ENCODE measurements around the gene DNM3.

The DNM3 gene

GRCh38 chr1:171940368-171940767, 99.1 kb downstream of the DNM3 start:
- no peak for ATAC-seq
- TF ChIP-seq CSRNP3 (CRISPR knock-in tag; IDR thresholded peaks at IDR 0.05) (no peak), ISL1 (CRISPR knock-in tag; IDR thresholded peaks at IDR 0.05) (no peak), ZFP30 (CRISPR knock-in tag; IDR thresholded peaks at IDR 0.05) (no peak), ARNTL (CRISPR knock-in tag; IDR thresholded peaks at IDR 0.05; ENCODE audit: borderline replicate concordance, low read depth) (no peak), ZNF565 (CRISPR knock-in tag; conservative IDR thresholded peaks at IDR 0.05; ENCODE audit: low read depth) (no peak), POU6F1 (CRISPR knock-in tag; IDR thresholded peaks at IDR 0.05; ENCODE audit: borderline replicate concordance, low read depth) (no peak), GLIS3 (CRISPR knock-in tag; IDR thresholded peaks at IDR 0.05) (no peak)
- TF ChIP-seq, protein P1, sequence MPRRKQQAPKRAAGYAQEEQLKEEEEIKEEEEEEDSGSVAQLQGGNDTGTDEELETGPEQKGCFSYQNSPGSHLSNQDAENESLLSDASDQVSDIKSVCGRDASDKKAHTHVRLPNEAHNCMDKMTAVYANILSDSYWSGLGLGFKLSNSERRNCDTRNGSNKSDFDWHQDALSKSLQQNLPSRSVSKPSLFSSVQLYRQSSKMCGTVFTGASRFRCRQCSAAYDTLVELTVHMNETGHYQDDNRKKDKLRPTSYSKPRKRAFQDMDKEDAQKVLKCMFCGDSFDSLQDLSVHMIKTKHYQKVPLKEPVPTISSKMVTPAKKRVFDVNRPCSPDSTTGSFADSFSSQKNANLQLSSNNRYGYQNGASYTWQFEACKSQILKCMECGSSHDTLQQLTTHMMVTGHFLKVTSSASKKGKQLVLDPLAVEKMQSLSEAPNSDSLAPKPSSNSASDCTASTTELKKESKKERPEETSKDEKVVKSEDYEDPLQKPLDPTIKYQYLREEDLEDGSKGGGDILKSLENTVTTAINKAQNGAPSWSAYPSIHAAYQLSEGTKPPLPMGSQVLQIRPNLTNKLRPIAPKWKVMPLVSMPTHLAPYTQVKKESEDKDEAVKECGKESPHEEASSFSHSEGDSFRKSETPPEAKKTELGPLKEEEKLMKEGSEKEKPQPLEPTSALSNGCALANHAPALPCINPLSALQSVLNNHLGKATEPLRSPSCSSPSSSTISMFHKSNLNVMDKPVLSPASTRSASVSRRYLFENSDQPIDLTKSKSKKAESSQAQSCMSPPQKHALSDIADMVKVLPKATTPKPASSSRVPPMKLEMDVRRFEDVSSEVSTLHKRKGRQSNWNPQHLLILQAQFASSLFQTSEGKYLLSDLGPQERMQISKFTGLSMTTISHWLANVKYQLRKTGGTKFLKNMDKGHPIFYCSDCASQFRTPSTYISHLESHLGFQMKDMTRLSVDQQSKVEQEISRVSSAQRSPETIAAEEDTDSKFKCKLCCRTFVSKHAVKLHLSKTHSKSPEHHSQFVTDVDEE (CRISPR knock-in tag; IDR thresholded peaks at IDR 0.05) = no peak
- TF ChIP-seq, protein P2, sequence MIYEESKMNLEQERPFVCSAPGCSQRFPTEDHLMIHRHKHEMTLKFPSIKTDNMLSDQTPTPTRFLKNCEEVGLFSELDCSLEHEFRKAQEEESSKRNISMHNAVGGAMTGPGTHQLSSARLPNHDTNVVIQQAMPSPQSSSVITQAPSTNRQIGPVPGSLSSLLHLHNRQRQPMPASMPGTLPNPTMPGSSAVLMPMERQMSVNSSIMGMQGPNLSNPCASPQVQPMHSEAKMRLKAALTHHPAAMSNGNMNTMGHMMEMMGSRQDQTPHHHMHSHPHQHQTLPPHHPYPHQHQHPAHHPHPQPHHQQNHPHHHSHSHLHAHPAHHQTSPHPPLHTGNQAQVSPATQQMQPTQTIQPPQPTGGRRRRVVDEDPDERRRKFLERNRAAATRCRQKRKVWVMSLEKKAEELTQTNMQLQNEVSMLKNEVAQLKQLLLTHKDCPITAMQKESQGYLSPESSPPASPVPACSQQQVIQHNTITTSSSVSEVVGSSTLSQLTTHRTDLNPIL (CRISPR knock-in tag; IDR thresholded peaks at IDR 0.05; ENCODE audit: low read depth) = no peak

DNA sequence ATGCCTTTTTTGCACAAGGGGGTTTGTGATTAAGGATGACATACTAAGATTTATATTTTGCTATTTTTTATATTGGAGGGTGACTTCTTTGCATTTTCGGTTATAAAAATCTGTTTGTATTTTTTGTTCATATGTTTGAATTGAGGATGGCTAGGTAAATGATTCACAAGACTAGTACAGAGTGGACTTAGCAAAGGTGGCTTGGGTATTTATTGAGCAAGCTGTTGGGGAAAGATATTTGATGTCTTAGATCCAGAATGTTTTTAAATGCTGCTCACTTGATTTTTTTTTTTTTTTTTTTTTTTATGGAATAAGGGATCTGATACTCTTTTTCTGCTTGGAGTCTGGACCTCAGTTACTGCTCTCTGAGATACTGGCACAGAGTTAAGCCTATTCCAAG, 100.6 kb downstream of the DNM3 start:
- ATAC-seq = no peak
- TF ChIP-seq ZFP3 (CRISPR knock-in tag; IDR thresholded peaks at IDR 0.05) (no peak), SNAI2 (CRISPR knock-in tag; IDR thresholded peaks at IDR 0.05) (no peak), ZC3H10 (CRISPR knock-in tag; IDR thresholded peaks at IDR 0.05) (no peak), GLIS3 (CRISPR knock-in tag; IDR thresholded peaks at IDR 0.05) (no peak), CSDC2 (CRISPR knock-in tag; IDR thresholded peaks at IDR 0.05) (no peak), TCF4 (CRISPR knock-in tag; IDR thresholded peaks at IDR 0.05; ENCODE audit: borderline replicate concordance) (no peak), POU6F1 (CRISPR knock-in tag; IDR thresholded peaks at IDR 0.05; ENCODE audit: borderline replicate concordance, low read depth) (no peak), ESRRG (CRISPR knock-in tag; IDR thresholded peaks at IDR 0.05) (no peak), ZNF8 (CRISPR knock-in tag; IDR thresholded peaks at IDR 0.05) (no peak), BACH2 (CRISPR knock-in tag; IDR thresholded peaks at IDR 0.05; ENCODE audit: borderline replicate concordance) (no peak), OSR1 (CRISPR knock-in tag; IDR thresholded peaks at IDR 0.05) (no peak), ZNF70 (CRISPR knock-in tag; IDR thresholded peaks at IDR 0.05) (no peak), ZFP30 (CRISPR knock-in tag; IDR thresholded peaks at IDR 0.05) (no peak)
- TF ChIP-seq, protein P2 (CRISPR knock-in tag; IDR thresholded peaks at IDR 0.05; ENCODE audit: low read depth) = no peak

DNA sequence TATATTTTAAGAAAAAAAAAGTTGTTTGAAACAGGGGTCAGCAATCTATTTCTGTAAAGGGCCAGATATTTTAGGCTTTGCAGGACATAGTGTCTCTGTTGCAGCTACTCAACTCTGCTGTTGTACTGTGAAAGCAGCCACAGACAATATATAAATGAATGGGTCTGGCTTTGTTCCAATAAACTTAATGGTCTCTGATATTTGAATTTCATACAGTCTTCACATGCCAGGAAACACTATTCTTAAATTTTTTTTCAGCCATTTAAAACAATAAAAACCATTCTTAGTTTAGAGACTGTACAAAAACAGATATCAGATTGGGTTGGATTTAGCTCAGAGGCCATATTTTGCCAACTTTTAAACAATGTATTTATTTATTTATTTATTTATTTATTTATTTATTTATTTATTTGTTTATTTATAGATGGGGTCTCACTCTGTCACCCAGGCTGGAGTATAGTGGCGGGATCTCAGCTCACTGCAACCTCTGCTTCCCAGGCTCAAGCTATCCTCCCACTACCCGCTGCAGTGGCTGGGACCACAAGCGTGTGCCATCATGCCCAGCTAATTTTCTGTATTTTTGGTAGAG, 102.8 kb downstream of the DNM3 start:
- TF ChIP-seq ARNTL (CRISPR knock-in tag; IDR thresholded peaks at IDR 0.05; ENCODE audit: borderline replicate concordance, low read depth) (no peak), RARB (CRISPR knock-in tag; IDR thresholded peaks at IDR 0.05) (no peak), GLIS3 (CRISPR knock-in tag; IDR thresholded peaks at IDR 0.05) (no peak), PATZ1 (CRISPR knock-in tag; IDR thresholded peaks at IDR 0.05; ENCODE audit: borderline replicate concordance) (no peak)
- no peak for ATAC-seq

Measured in SK-N-SH treated with all-trans-retinoic acid at 6 μM for 48 hours (cell line).